Esophagus muscularis mucosa (tissue), 4 donors: Measurements from ENCODE around the gene ZSWIM5. TPM values are rescaled to one million over a fixed set of nuclear protein-coding genes. Genes with fewer than 3 reads are reported as not detected.
"Not testable (repeated sequence)": the region's sequence is repeated elsewhere in the genome, so short reads cannot be mapped to it uniquely, and the experiment has no call there.

Experiments
- DNase-seq: peaks from one replicate; pipeline ENCODE4 v3.0.0-alpha.2; 2017; ENCODE audit errors: extremely low spot score
- H3K27ac ChIP-seq, 4 donors: fragments of 200-600 bp; sonication (generic); replicated peaks in 1 of 4; 1 replicate in 3 of 4; 2 replicates in 1 of 4; pipeline ENCODE4 v1.5.1; 2016 to 2019; ENCODE audit warnings: mild to moderate bottlenecking in 1 of 4
- H3K27me3 ChIP-seq, 4 donors: fragments of 200-600 bp; sonication (generic); one replicate each; pipeline versions ENCODE4 v1.5.1 to v1.6.0; 2016 to 2019
- H3K36me3 ChIP-seq, 4 donors: fragments of 200-600 bp; sonication (generic); one replicate each; pipeline ENCODE4 v1.5.1; 2016 to 2019
- H3K4me1 ChIP-seq, 4 donors: fragments of 200-600 bp; sonication (generic); one replicate each; pipeline ENCODE4 v1.5.1; 2016 to 2019
- H3K4me3 ChIP-seq, 4 donors: fragments of 200-600 bp; sonication (generic); 1 replicate in 2 of 4; 2 replicates in 2 of 4; pipeline ENCODE4 v1.5.1; 2016 to 2019; ENCODE audit warnings: mild to moderate bottlenecking in 4 of 4, moderate library complexity in 1 of 4
- H3K9me3 ChIP-seq, 4 donors: fragments of 200-600 bp; sonication (generic); 1 replicate in 3 of 4; 2 replicates in 1 of 4; pipeline ENCODE4 v1.5.1; 2016 to 2019
- CTCF ChIP-seq, 3 experiments: fragments of 200-600 bp in 2 of 3; fragments of 450-650 bp in 1 of 3; sonication (generic) in 2 of 3; IDR thresholded peaks; one replicate each; pipeline ENCODE4 v1.5.1; 2017 to 2019; ENCODE audit warnings: antibody characterized with exemption in 3 of 3, mild to moderate bottlenecking in 2 of 3, moderate library complexity in 1 of 3
- EP300 ChIP-seq: sonication (generic); formaldehyde crosslinking; IDR thresholded peaks from one replicate; pipeline ENCODE4 v1.6.1; 2017; ENCODE audit warnings: antibody characterized with exemption
- POLR2A ChIP-seq: fragments of 450-650 bp; IDR thresholded peaks from one replicate; pipeline ENCODE4 v1.6.1; 2017; ENCODE audit warnings: antibody characterized with exemption, moderate library complexity, mild to moderate bottlenecking, low read depth
- POLR2AphosphoS5 ChIP-seq, 2 donors: sonication (generic); formaldehyde crosslinking; IDR thresholded peaks; one replicate each; pipeline ENCODE4 v1.6.1; 2017; ENCODE audit warnings: antibody characterized with exemption in 2 of 2
- WGBS: methylation state at CpG from one replicate; pipeline ENCODE4 v1.1.5; 2018; 5-methylcytosine and 5-hydroxymethylcytosine counted together
- intact Hi-C: fragments of 100-400 bp; cut with DNase I; formaldehyde crosslinking; loops from one replicate; pipeline ENCODE4 v1.15.1; 2023
- total RNA-seq, 4 donors: library from RNA; depleted of rRNA; stranded (reverse); fragments of >200 nt; gene quantifications; one replicate each; pipeline versions ENCODE4 v1.1.0 to v1.2.1, GENCODE V29; 2016

ZSWIM5 gene
- total RNA-seq, 4 donors from 2014 or later: 3.3 to 6.2 (median 5.3) TPM

GRCh38 chr1:45122724-45123123, 83.7 kb downstream of the ZSWIM5 start:
- Histone ChIP-seq H3K27me3 (no peaks in the 10 kb centered on the region), H3K9me3 (no peaks in the 10 kb centered on the region), H3K27ac (no peak overlapping the region), H3K36me3 (no peaks in the 10 kb centered on the region), H3K4me1 (no peaks in the 10 kb centered on the region), H3K4me3 (no peak overlapping the region)
- intact Hi-C loops: no loop called here
- TF ChIP-seq POLR2A (no peak), POLR2AphosphoS5 (IDR thresholded peaks at IDR 0.05) (no peak), EP300 (no peak), CTCF (IDR thresholded peaks at IDR 0.05) (no peak)
- DNase-seq: no peak
- 75% methylated on average over 1 of the region's 1 CpG for WGBS

DNA sequence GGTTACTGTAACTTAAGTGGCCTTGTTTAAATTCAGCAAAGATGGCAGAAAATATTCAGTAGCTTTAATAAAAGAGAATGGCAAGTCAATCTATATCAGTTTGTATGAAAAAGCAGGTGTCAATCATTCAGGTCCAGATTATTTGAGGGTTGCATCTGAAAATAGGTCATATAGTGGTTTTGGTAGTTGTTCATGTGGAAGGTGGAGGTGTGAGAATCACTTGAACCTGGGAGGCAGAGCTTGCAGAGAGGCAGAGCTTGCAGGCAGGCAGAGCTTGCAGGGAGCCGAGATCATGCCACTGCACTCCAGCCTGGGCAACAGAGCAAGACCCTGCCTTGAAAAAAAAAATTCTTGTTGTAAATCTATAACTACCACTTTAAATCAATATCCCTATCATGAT, 88.6 kb downstream of the ZSWIM5 start:
- H3K27me3 ChIP-seq: no peaks in the 10 kb centered on the region
- no peak overlapping the region for H3K27ac ChIP-seq
- no peaks in the 10 kb centered on the region for H3K36me3 ChIP-seq
- no peaks in the 10 kb centered on the region for H3K9me3 ChIP-seq
- TF ChIP-seq POLR2A (no peak), EP300 (no peak), CTCF (IDR thresholded peaks at IDR 0.05) (no peak), POLR2AphosphoS5 (IDR thresholded peaks at IDR 0.05) (no peak)
- 79% methylated on average over 1 of the region's 1 CpG for WGBS
- intact Hi-C loops: no loop called here
- no peak for DNase-seq
- H3K4me1 ChIP-seq: peaks cover 0 to 9% (median 4%) of the 10 kb centered on the region in 4 donors
- H3K4me3 ChIP-seq: no peak overlapping the region

DNA sequence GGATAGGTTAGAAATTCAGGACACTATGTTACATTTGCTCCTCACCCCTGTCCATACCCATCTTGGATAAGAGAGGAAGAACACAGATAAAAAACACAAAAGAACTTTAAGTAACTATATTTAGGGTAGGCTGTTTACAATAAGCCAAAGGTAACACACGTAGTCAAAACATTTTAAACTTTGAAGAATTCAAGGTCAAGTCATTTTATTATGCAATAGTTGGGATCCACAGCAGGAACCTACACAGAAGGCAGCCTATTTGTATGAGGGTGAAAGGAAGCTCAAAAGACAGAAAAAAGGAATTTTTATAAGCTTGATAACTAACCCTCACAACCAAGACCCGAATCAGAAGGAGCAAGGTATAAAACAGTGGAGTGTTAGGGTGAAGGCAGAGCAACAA, 89.6 kb downstream of the ZSWIM5 start:
- Histone ChIP-seq H3K4me3 (no peak overlapping the region), H3K36me3 (no peaks in the 10 kb centered on the region)

GRCh38 chr1:45116340-45116739, 90.1 kb downstream of the ZSWIM5 start:
- H3K4me1 ChIP-seq: peaks cover 0 to 9% (median 4%) of the 10 kb centered on the region in 4 donors
- WGBS: 64% methylated on average over 1 of the region's 1 CpG
- no peak for DNase-seq
- no peaks in the 10 kb centered on the region for H3K36me3 ChIP-seq
- no peak overlapping the region for H3K27ac ChIP-seq
- H3K27me3 ChIP-seq: no peaks in the 10 kb centered on the region
- peaks cover 0 to 3% (median 0%) of the 10 kb centered on the region in 4 donors for H3K9me3 ChIP-seq
- TF ChIP-seq EP300 (no peak), CTCF (IDR thresholded peaks at IDR 0.05) (no peak), POLR2A (no peak), POLR2AphosphoS5 (IDR thresholded peaks at IDR 0.05) (no peak)
- H3K4me3 ChIP-seq: no peak overlapping the region
- intact Hi-C loops: no loop called here

More for the DNA sequence above, 89.6 kb downstream of the ZSWIM5 start:
- TF ChIP-seq POLR2AphosphoS5 (IDR thresholded peaks at IDR 0.05) (no peak), POLR2A (no peak), EP300 (no peak), CTCF (IDR thresholded peaks at IDR 0.05) (no peak)
- Histone ChIP-seq H3K27ac (no peak overlapping the region), H3K27me3 (no peaks in the 10 kb centered on the region), H3K4me1 (peaks cover 0 to 9% (median 4%) of the 10 kb centered on the region in 4 donors), H3K9me3 (no peaks in the 10 kb centered on the region)
- 49% methylated on average over 2 of the region's 2 CpGs for WGBS
- intact Hi-C loops: no loop called here
- no peak for DNase-seq

DNA sequence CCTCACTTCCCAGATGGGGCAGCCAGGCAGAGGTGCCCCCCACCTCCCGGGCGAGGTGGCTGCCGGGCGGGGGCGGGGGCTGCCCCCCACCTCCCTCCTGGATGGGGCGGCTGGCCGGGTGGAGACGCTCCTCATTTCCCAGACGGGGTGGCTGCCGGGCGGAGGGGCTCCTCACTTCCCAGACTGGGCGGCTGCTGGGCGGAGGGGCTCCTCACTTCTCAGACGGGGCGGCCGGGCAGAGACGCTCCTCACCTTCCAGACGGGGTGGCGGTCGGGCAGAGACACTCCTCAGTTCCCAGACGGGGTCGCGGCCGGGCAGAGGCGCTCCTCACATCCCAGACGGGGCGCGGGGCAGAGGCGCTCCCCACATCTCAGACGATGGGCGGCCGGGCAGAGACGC, 91.2 kb downstream of the ZSWIM5 start:
- 100% methylated on average over 11 of the region's 33 CpGs for WGBS

More for the DNA sequence above, 91.2 kb downstream of the ZSWIM5 start:
- H3K27ac ChIP-seq, H3K27me3 ChIP-seq, H3K9me3 ChIP-seq, DNase-seq, H3K4me1 ChIP-seq, intact Hi-C loops, H3K4me3 ChIP-seq, H3K36me3 ChIP-seq: not testable (repeated sequence)
